Thyroid gland (tissue), 4 donors: ENCODE results near the gene CMSS1. TPM values are rescaled to one million over a fixed set of nuclear protein-coding genes. Genes with fewer than 3 reads are reported as not detected.

ENCODE experiments used
- DNase-seq, 2 donors: peaks; one replicate each; pipeline ENCODE4 v3.0.0-alpha.2; 2019
- H3K27ac ChIP-seq, 3 donors: fragments of 200-600 bp; sonication (generic); 1 replicate in 2 of 3; 2 replicates in 1 of 3; pipeline ENCODE4 v1.5.1; 2016 to 2019; ENCODE audit warnings: mild to moderate bottlenecking in 1 of 3, moderate library complexity in 1 of 3
- H3K27me3 ChIP-seq: fragments of 200-600 bp; sonication (generic); one replicate; pipeline ENCODE4 v1.5.1; 2019
- H3K36me3 ChIP-seq, 2 donors: fragments of 200-600 bp; sonication (generic); one replicate each; pipeline ENCODE4 v1.5.1; 2016 to 2019
- H3K4me1 ChIP-seq, 2 donors: fragments of 200-600 bp; sonication (generic); one replicate each; pipeline ENCODE4 v1.5.1; 2017 to 2019
- H3K4me3 ChIP-seq, 3 donors: fragments of 200-600 bp; sonication (generic); replicated peaks in 1 of 3; 1 replicate in 2 of 3; 2 replicates in 1 of 3; pipeline ENCODE4 v1.5.1; 2016; ENCODE audit warnings: mild to moderate bottlenecking in 1 of 3
- H3K9me3 ChIP-seq: fragments of 200-600 bp; sonication (generic); one replicate; pipeline ENCODE4 v1.5.1; 2017
- CTCF ChIP-seq, 6 experiments: fragments of 200-600 bp in 3 of 6; fragments of 450-650 bp in 3 of 6; sonication (generic) in 3 of 6; IDR thresholded peaks; one replicate each; pipeline ENCODE4 v1.5.1; 2016 to 2019; ENCODE audit warnings: antibody characterized with exemption in 6 of 6, mild to moderate bottlenecking in 2 of 6, inconsistent platforms in 1 of 6, moderate library complexity in 1 of 6
- POLR2A ChIP-seq, 2 donors: fragments of 450-650 bp; IDR thresholded peaks; one replicate each; pipeline ENCODE4 v1.6.1; 2017; ENCODE audit warnings: antibody characterized with exemption in 2 of 2, mild to moderate bottlenecking in 2 of 2, moderate library complexity in 1 of 2
- WGBS, 2 donors: methylation state at CpG; one replicate each; pipeline ENCODE4 v1.1.5; 2017; 5-methylcytosine and 5-hydroxymethylcytosine counted together
- intact Hi-C: fragments of 100-400 bp; cut with DNase I; formaldehyde crosslinking; loops from one replicate; pipeline ENCODE4 v1.15.1; 2023
- total RNA-seq, 4 donors: library from RNA; depleted of rRNA; stranded (reverse); fragments of >200 nt; gene quantifications; one replicate each; pipeline ENCODE4 v1.2.3, GENCODE V29; 2016

Gene CMSS1
- total RNA-seq, 4 donors from 2014 or later, result 7.7 to 15.0 (median 12.9) TPM

GRCh38 chr3:100189444-100189964 lies 371.8 kb downstream of the CMSS1 start:
- 82 to 85% methylated on average over 4 of the region's 4 CpGs for WGBS, 2 donors
- Histone ChIP-seq H3K27me3 (no peaks in the 10 kb centered on the region), H3K36me3 (no peaks in the 10 kb centered on the region), H3K27ac (no peak overlapping the region), H3K4me1 (no peaks in the 10 kb centered on the region), H3K9me3 (no peaks in the 10 kb centered on the region), H3K4me3 (no peak overlapping the region)
- DNase-seq, result no peak
- no peak for TF ChIP-seq CTCF (IDR thresholded peaks at IDR 0.05)
- TF ChIP-seq POLR2A (IDR thresholded peaks at IDR 0.05), result no peak
- intact Hi-C loops, result no loop called here

GRCh38 chr3:100195375-100195774 lies 377.7 kb downstream of the CMSS1 start:
- WGBS, 2 donors, result 96 to 99% methylated on average over 5 of the region's 5 CpGs
- Histone ChIP-seq H3K9me3 (no peaks in the 10 kb centered on the region), H3K36me3 (no peaks in the 10 kb centered on the region), H3K4me1 (no peaks in the 10 kb centered on the region), H3K27me3 (no peaks in the 10 kb centered on the region), H3K27ac (no peak overlapping the region), H3K4me3 (no peak overlapping the region)
- DNase-seq, result no peak
- intact Hi-C loops, result no loop called here
- TF ChIP-seq CTCF (IDR thresholded peaks at IDR 0.05) (no peak), POLR2A (IDR thresholded peaks at IDR 0.05) (no peak)

- H3K4me1 ChIP-seq, result no peaks in the 10 kb centered on the region
- H3K4me3 ChIP-seq, result no peak overlapping the region
- TF ChIP-seq CTCF (IDR thresholded peaks at IDR 0.05), result no peak
- WGBS, 2 donors, result 92 to 94% methylated on average over 4 to 8 of the region's 8 CpGs
- intact Hi-C loops, result no loop called here
- H3K9me3 ChIP-seq, result no peaks in the 10 kb centered on the region
- no peak for DNase-seq
- no peaks in the 10 kb centered on the region for H3K27me3 ChIP-seq
- no peaks in the 10 kb centered on the region for H3K36me3 ChIP-seq
- no peak overlapping the region for H3K27ac ChIP-seq
These were observed 380.2 kb downstream of the CMSS1 start for GRCh38 chr3:100197876-100198275.

- WGBS, 2 donors, result 91 to 92% methylated on average over 5 to 6 of the region's 6 CpGs
- no peaks in the 10 kb centered on the region for H3K36me3 ChIP-seq
- H3K27me3 ChIP-seq, result no peaks in the 10 kb centered on the region
- intact Hi-C loops, result no loop called here
- no peaks in the 10 kb centered on the region for H3K9me3 ChIP-seq
- H3K4me1 ChIP-seq, result no peaks in the 10 kb centered on the region
- H3K27ac ChIP-seq, result no peak overlapping the region
- no peak for DNase-seq
- no peak overlapping the region for H3K4me3 ChIP-seq
- TF ChIP-seq POLR2A (IDR thresholded peaks at IDR 0.05), result no peak
- no peak for TF ChIP-seq CTCF (IDR thresholded peaks at IDR 0.05)
These were observed 381.1 kb downstream of the CMSS1 start for GRCh38 chr3:100198579-100199269.

GRCh38 chr3:100205171-100205570 lies 387.5 kb downstream of the CMSS1 start:
- Histone ChIP-seq H3K9me3 (no peaks in the 10 kb centered on the region), H3K36me3 (no peaks in the 10 kb centered on the region), H3K27ac (no peak overlapping the region), H3K27me3 (no peaks in the 10 kb centered on the region), H3K4me1 (peaks cover 0 to 6% of the 10 kb centered on the region in 2 donors), H3K4me3 (no peak overlapping the region)
- intact Hi-C loops, result no loop called here
- WGBS, 2 donors, result 80 to 89% methylated on average over 2 of the region's 2 CpGs
- DNase-seq, result no peak
- no peak for TF ChIP-seq CTCF (IDR thresholded peaks at IDR 0.05)
- TF ChIP-seq POLR2A (IDR thresholded peaks at IDR 0.05), result no peak
